GM10847 (cell line): Measurements from ENCODE around the gene RGMA.

ENCODE experiments used
- POLR2A ChIP-seq: IDR thresholded peaks from 2 replicates; pipeline ENCODE4 v1.6.1; 2011; ENCODE audit not compliant: insufficient read length; ENCODE audit errors: extremely low read depth

The RGMA gene

DNA sequence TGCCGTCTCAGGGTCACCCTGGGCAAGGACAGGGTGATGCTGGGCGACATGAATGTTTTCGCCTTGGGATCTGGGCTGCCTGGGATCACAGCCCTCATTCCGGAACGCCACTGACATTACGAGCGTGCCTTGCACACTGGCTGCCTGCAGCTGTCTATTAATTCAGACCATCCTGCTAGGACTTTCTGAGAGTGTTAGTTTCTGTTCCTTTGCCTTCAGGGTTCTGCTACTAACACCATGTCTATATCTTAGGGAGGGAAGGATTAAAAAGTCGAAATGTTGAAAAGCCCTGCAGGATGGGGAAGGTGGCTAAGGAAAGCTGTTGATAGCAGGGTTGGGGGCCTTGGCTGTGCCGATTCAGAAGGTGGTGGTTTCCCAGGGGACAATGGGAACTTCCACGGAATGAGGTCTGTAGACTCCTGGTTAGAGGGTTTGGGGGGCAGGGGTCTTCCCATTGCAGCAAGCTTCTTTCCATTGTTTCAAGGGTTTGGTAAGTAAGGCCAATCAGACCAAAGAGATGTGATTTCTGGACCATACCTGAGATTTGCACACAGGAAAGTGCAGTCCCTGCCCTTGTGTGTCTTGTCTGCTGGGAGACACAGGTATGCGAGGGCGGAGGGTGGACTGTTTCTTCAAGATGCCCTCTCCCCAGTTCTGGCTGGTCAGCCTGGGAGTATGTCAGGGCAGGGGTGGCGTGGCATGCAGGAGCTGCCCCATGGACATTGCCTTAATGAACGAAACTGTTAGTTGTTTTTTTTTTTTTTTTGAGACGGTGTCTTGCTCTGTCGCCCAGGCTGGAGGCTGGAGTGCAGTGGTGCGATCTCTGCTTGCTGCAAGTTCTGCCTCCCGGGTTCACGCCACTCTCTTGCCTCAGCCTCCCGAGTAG lies 50.9 kb downstream of the RGMA start:
- no peak for TF ChIP-seq POLR2A

- TF ChIP-seq POLR2A, result no peak
Observed at GRCh38 chr15:93036951-93037819, 51.8 kb downstream of the RGMA start.

DNA sequence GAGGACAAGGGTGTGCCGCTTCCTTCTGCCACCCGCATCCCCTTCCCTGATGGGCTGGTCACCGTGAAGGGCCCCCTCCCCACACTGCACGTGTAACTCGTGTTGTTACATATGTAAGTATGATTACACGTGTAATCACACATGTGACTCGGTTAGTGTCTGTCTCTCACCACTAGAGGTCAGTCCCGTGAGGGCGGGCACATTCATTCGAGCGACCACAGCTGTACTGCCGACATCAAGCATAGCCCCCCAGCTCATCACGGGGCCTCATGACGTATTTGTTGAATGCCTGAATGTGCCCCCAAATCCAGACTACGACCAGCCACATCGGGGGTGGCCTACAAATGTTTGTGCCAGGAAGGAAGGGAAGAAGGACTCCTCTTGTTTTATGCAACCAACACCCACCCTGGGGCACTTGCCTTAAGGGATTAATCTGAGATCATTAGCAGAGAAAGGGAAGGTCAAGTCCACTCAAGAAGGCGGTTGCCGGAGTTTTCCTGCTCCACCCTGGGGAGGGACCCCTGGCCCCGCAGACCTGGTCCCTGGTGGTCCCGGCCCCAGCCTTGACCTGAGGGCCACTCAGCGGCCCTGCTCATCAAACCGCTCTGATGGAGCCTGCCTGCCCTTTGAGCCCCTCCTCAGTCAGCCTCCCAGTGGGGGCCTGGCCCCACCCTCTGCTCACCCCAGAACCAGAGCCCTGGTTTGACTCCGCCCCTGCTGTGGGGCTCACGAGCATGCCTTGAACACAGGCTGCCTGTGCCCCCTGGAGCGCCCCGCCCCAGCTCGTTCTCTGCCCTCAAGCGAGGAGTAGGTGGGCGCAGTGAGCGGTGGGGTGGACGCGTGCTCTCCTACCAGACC lies 52.8 kb downstream of the RGMA start:
- no peak for TF ChIP-seq POLR2A

DNA sequence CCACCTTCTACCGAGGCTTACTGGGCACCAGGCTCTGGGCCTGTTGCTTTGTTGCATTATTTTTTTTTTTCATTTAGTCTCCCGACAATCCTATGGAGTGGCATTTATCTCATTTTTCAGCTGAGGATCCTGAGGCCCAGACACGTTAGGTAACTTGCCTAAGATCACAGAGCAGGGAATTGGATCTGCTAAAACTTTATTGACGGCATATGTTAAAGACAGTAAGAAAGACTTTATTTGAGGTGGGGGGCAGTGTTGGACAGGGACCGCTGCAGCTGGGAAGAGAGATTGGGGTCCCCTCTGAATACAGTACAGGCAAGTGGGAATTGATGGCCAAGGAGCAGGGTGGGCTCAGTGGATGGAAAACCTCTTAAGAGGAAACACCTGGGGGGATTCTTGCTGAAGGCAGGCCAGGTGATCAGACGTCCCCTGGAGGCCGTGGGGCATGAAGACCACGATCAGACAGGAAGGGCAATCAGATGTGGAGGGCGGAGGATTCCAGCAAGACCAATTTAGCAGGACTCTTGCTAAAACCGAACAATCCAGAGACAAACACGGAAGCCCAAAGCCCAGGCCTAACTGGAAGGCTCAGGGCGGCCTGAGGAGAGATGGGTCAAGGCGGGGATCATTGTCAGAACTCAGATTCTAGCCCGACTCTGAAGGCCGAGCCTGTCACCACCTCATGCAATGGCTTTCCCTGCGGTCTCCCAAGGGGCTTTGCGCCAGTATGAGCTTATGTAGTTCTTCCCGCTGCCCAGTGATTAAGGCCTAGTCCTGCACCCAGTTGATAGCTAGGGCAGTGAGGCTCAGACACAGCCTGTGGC lies 53.7 kb downstream of the RGMA start:
- TF ChIP-seq POLR2A, result no peak

DNA sequence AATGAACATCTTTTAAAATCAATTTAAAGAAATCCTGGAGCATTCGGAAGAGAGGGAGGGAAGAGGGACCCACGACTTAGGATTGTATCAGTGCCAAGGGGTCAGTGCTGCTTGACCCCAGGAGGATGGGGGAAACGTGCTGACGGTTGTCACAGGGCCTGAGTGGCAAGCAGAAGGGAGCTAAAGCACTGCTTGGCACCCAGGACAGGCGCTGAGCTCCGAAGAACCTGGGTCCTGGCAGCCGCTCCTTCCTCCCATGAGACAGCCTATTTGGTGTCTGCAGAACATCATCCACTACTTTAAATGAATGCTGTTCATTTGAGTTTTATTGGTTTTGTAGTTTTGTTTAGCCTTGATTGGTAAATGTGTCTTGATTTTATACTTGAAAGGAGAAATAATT lies 54.5 kb downstream of the RGMA start:
- TF ChIP-seq POLR2A, result no peak

- no peak for TF ChIP-seq POLR2A
Observed at GRCh38 chr15:93033434-93034045, 55.5 kb downstream of the RGMA start.

- no peak for TF ChIP-seq POLR2A
Observed at GRCh38 chr15:93031103-93031464, 57.9 kb downstream of the RGMA start.

DNA sequence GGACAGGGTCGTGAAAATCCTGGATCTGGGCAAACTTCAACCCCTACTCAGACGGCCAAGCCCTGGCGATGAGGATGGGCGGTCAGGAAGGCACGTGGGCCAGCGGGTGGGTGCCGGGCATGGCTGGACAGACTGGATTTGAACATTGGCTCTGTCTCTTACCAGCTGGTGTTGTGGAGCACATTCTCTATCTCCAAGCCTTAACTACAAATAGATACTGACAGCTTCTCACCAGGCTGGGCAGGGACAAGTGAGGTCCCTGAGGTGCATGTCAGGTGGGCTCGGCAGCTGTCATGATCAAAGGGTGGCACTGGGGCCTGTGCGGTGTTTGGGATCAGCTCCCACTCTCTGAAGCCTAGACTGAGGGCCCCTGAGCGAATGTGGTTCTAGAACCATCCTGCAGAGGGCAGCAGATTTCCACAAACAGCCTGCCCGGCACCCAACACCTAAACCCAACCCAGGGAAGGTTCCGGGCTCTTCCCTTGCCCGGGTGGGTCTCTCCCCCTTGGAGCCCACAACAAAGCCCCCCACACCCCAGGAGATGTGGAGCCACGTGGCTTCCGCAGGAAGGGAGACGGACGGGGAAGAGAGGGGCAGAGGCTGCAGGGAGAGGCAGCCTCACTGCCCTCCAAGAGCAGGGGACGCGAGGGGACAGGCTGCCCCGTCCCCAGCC lies 58.4 kb downstream of the RGMA start:
- TF ChIP-seq POLR2A, result no peak

DNA sequence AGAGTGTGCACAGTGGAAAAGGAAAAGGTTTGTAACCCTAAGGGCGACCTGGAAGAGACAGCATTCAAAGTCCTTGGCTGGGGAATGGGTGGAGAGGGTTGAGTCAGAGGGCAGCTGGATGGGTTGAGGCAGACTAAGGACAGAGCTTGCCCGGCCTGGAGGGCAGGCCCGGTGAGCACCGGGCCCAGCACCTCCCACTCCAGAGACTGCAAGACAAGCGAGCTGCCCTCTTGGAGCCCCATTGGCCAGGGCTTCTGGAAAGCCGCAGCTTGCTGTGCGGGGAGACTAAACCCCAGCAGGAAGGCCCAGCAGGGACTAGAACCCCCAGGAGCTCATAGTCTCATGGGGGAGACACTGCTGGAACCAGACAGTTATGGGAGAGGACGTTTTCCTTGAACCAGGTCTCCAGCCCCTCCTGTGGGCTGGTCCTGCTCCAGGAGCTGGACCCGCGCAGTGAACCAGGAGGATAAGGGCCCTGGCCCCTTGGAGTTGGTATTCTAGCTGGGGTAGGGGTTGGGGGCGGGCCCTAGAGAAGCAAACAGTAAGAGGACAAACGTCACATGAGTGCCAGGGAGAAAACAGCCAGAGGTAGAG lies 59.1 kb downstream of the RGMA start:
- no peak for TF ChIP-seq POLR2A

DNA sequence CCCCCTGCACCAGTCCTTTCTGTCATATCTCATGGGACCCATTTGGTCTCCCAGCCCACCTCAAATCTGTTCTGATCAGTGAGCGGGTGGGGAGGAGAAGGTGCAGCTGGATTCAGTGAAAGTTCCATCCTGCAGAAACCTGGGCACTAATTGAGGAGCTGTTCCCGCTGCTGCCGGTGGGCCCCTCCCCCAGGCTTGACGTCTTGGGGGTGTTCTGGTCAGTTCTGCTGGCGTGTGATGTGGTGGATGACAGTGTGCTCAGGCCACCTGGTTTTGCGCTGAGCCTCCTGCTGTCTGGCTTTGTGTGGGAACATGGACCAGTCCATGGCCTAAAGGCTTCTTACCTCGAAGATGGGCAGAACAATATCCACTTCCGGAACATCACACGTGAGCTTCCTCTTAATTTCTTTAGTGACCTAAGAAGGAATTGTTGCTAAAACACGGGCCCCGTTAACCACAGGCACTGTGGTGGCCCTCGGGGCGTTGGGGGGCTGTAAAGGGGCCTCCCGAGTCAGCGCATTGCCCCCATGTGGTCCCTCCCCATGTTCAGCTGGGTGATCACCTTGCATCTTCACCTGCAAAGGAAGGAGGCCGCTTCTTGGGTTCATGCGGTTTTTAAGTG lies 59.7 kb downstream of the RGMA start:
- no peak for TF ChIP-seq POLR2A

- no peak for TF ChIP-seq POLR2A
Observed at GRCh38 chr15:93028632-93029213, 60.3 kb downstream of the RGMA start.

DNA sequence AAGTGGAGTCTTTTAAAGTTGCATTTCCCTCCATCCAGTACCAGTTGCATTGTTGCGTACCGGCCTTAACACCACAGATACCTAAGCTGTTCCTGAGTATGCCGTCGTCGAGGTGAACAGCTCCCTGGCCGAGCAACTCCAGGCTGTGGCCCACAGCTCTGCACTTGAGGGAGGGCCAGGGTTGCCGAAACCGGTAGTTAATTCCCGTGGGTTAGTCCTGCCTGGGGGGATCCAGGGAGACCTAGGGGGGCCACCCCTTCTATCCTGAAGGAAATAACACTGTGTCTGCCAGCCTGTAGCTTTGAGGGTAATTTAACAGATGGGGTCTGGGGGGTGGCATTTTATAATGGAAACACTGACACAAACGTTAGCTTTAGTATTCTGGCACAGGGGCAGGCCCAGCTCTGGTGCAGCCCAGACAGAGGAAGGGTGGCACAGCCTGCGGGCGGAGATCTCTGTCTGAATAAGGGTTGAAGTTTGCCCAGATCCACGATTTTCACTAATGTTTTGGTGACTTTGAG lies 60.8 kb downstream of the RGMA start:
- TF ChIP-seq POLR2A, result no peak
